HFF-Myc (cell line): ENCODE results near the gene SNX20.
A peak's percentile ranks its signal among the peaks of the same experiment; 100 is the strongest.

ENCODE experiments used
- DNase-seq: peaks from one replicate; pipeline ENCODE4 v3.0.0-alpha.2; 2011; ENCODE audit warnings: low read depth; ENCODE audit errors: extremely low read depth
- H3K4me3 ChIP-seq: replicated peaks from 2 replicates; pipeline ENCODE4 v1.5.1; 2011; ENCODE audit warnings: low read depth, mild to moderate bottlenecking, control low read depth, low read length
- CTCF ChIP-seq: IDR thresholded peaks from 2 replicates; pipeline ENCODE4 v1.5.1; 2012; ENCODE audit warnings: mild to moderate bottlenecking, low read depth, low read length, control low read depth; ENCODE audit errors: missing control alignments

Gene SNX20

GRCh38 chr16:50668368-50669008 is 12.6 kb downstream of the SNX20 start:
- no peak for TF ChIP-seq CTCF
- DNase-seq = no peak
- no peak overlapping the region for H3K4me3 ChIP-seq

- TF ChIP-seq CTCF = no peak
- DNase-seq = no peak
These were observed 13.4 kb downstream of the SNX20 start for GRCh38 chr16:50667497-50668367.

GRCh38 chr16:50666658-50667496 is 14.2 kb downstream of the SNX20 start:
- DNase-seq = no peak
- no peak overlapping the region for H3K4me3 ChIP-seq
- TF ChIP-seq CTCF = no peak

More at GRCh38 chr16:50667497-50668367, 13.4 kb downstream of the SNX20 start:
- no peak overlapping the region for H3K4me3 ChIP-seq

GRCh38 chr16:50665128-50665878 is 15.8 kb downstream of the SNX20 start:
- DNase-seq = peak; percentile 29
- H3K4me3 ChIP-seq = peak overlapping the region; percentile 22
- peak; percentile 72 for TF ChIP-seq CTCF

GRCh38 chr16:50664270-50664669 is 16.8 kb downstream of the SNX20 start:
- DNase-seq = no peak
- TF ChIP-seq CTCF = no peak
- H3K4me3 ChIP-seq = no peak overlapping the region
